A673 (cell line): Measurements from ENCODE around the gene RAB25. TPM values are rescaled to one million over a fixed set of nuclear protein-coding genes. Genes with fewer than 3 reads are reported as not detected.
A peak's percentile ranks its signal among the peaks of the same experiment; 100 is the strongest.

Experiments used
- BruUV-seq: library from RNA; stranded (reverse); fragments of 400-500 nt; replicated peaks from 2 replicates; lab custom pipeline; 2021; lab: Mats Ljungman, UMichigan
- CTCF ChIA-PET: fragments of 300-600 bp; sonication (Branson Sonifier 250); formaldehyde crosslinking; loops from one replicate; lab custom pipeline; 2022; ENCODE audit warnings: antibody characterized with exemption; lab: Charles Lee
- POLR2A ChIA-PET: fragments of 300-600 bp; sonication (Branson Sonifier 250); formaldehyde crosslinking; loops from one replicate; lab custom pipeline; 2022; ENCODE audit warnings: antibody characterized with exemption; ENCODE audit not compliant: low non-redundant PET; lab: Charles Lee
- DNase-seq: peaks from one replicate; pipeline ENCODE4 v3.0.0-alpha.2; 2015; ENCODE audit warnings: low spot score
- H3K27ac ChIP-seq: fragments of 200-600 bp; sonication (generic); 2 replicates; pipeline ENCODE4 v1.5.1; 2016; ENCODE audit warnings: mixed run types, low read depth, mild to moderate bottlenecking, mixed read lengths, antibody characterized with exemption, low read length; ENCODE audit not compliant: poor library complexity, severe bottlenecking
- H3K27me3 ChIP-seq: fragments of 200-600 bp; sonication (generic); replicated peaks from 2 replicates; pipeline ENCODE4 v1.6.1; 2017; ENCODE audit warnings: mixed run types, low read depth, mild to moderate bottlenecking, mixed read lengths, antibody characterized with exemption, low read length; ENCODE audit not compliant: insufficient read depth, poor library complexity
- H3K36me3 ChIP-seq: fragments of 200-600 bp; sonication (generic); 2 replicates; pipeline ENCODE4 v1.6.1; 2016; ENCODE audit warnings: mixed run types, mild to moderate bottlenecking, mixed read lengths, antibody characterized with exemption, low read length; ENCODE audit not compliant: insufficient read depth, poor library complexity, severe bottlenecking
- H3K4me1 ChIP-seq: fragments of 200-600 bp; sonication (generic); 2 replicates; pipeline ENCODE4 v1.6.1; 2017; ENCODE audit warnings: mixed run types, mild to moderate bottlenecking, mixed read lengths, antibody characterized with exemption, low read length; ENCODE audit not compliant: insufficient read depth, poor library complexity, severe bottlenecking
- H3K4me3 ChIP-seq: fragments of 200-600 bp; sonication (generic); 2 replicates; pipeline ENCODE4 v1.5.1; 2016; ENCODE audit warnings: low read depth, mixed run types, mild to moderate bottlenecking, mixed read lengths, low read length; ENCODE audit not compliant: poor library complexity, severe bottlenecking
- H3K9me3 ChIP-seq: fragments of 200-600 bp; sonication (generic); 2 replicates; pipeline ENCODE4 v1.6.1; 2016; ENCODE audit warnings: mixed run types, low read depth, mild to moderate bottlenecking, mixed read lengths, antibody characterized with exemption, low read length; ENCODE audit not compliant: poor library complexity, severe bottlenecking
- EZH2 ChIP-seq: fragments of 200-600 bp; sonication (generic); IDR thresholded peaks from 2 replicates; pipeline ENCODE4 v1.6.1; 2017; ENCODE audit warnings: borderline replicate concordance, low read depth, mild to moderate bottlenecking, mixed read lengths, antibody characterized with exemption, low read length; ENCODE audit not compliant: poor library complexity, severe bottlenecking
- intact Hi-C: fragments of 100-400 bp; cut with micrococcal nuclease; formaldehyde crosslinking; loops from one replicate; pipeline ENCODE4 v1.10.0; 2022; ENCODE audit not compliant: unreplicated experiment
- total RNA-seq: library from RNA; stranded (reverse); gene quantifications from 2 replicates; pipeline ENCODE4 v1.2.3, GENCODE V29; 2021
- TF ChIP-seq, protein P1 (sequence below): fragments of 300-800, 200-600 bp; sonication (generic); conservative IDR thresholded peaks from 2 replicates; pipeline ENCODE4 v1.5.1; 2017; ENCODE audit warnings: low read depth, mild to moderate bottlenecking, antibody characterized with exemption, low read length, moderate library complexity, mixed read lengths

The RAB25 gene
- total RNA-seq, 1 experiment from 2014 or later, result 0.47 TPM

DNA sequence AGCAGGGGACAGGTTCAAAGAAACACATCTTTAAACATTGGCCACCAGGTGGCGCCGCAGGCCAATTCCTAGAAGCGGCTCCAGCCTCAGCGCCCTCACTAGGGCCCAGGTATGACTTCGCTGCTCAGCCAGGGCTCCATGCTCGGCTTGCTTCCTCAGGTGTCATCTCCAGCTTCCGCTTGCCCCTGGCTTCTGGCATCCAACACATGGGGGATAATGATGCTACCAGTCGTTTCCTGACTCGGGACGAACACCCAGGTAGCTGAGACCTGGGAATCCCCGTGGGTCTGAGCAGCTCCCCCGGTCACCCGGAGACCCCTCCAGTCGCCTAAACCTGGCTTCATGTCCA is 29.9 kb downstream of the RAB25 start:
- POLR2A ChIA-PET, result no interaction called here
- intact Hi-C loops, result loop anchor here (1.0 to 5.0 kb wide), 3 partner anchors 39 to 134 kb away; partner anchors contain the start of gene PMF1
- DNase-seq, result peak; percentile 87
- BruUV-seq, result no TSS peak
- Histone ChIP-seq H3K27me3 (no peaks in the 10 kb centered on the region), H3K9me3 (no peaks in the 10 kb centered on the region), H3K4me1 (peaks cover 16% of the 10 kb centered on the region), H3K36me3 (no peaks in the 10 kb centered on the region), H3K4me3 (no peak overlapping the region), H3K27ac (no peak overlapping the region)
- CTCF ChIA-PET, result interaction anchor here (1.0 to 2.3 kb wide), 2 partner anchors 39 to 134 kb away, joined by 9 to 11 read pairs; no protein-coding TSS in a partner anchor
- TF ChIP-seq, protein P1, sequence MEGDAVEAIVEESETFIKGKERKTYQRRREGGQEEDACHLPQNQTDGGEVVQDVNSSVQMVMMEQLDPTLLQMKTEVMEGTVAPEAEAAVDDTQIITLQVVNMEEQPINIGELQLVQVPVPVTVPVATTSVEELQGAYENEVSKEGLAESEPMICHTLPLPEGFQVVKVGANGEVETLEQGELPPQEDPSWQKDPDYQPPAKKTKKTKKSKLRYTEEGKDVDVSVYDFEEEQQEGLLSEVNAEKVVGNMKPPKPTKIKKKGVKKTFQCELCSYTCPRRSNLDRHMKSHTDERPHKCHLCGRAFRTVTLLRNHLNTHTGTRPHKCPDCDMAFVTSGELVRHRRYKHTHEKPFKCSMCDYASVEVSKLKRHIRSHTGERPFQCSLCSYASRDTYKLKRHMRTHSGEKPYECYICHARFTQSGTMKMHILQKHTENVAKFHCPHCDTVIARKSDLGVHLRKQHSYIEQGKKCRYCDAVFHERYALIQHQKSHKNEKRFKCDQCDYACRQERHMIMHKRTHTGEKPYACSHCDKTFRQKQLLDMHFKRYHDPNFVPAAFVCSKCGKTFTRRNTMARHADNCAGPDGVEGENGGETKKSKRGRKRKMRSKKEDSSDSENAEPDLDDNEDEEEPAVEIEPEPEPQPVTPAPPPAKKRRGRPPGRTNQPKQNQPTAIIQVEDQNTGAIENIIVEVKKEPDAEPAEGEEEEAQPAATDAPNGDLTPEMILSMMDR, result peak; percentile 86
- no peak for TF ChIP-seq EZH2

DNA sequence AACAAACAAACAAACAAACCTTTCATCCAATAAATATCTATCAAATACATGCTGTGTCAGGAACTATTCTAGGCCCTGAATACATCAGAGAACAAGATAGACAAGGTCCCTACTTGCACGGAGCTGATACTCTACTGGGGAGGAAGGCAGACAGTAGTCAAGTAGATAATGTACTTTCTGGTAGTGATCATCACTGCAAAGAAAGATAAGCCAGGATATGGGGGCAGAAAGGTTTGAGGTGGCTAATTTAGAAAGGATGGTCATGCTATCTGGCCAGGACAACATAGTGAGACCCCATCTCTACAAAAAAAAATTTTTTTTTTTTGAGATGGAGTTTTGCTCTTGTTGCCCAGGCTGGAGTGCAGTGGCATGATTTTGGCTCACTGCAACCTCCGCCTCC is 30.6 kb downstream of the RAB25 start:
- Histone ChIP-seq H3K9me3 (no peaks in the 10 kb centered on the region), H3K36me3 (no peaks in the 10 kb centered on the region), H3K27ac (no peak overlapping the region), H3K27me3 (no peaks in the 10 kb centered on the region), H3K4me3 (no peak overlapping the region), H3K4me1 (peaks cover 17% of the 10 kb centered on the region)
- no peak for DNase-seq
- CTCF ChIA-PET, result interaction anchor here (0.5 to 2.3 kb wide), 3 partner anchors 38 to 268 kb away, joined by 4 to 11 read pairs (median 9); no protein-coding TSS in a partner anchor
- no TSS peak for BruUV-seq
- TF ChIP-seq, protein P1, result no peak
- TF ChIP-seq EZH2, result no peak
- intact Hi-C loops, result loop anchor here (5.0 kb wide), 1 partner anchor 121 kb away; the partner anchor contains the start of gene PMF1
- POLR2A ChIA-PET, result no interaction called here

- no TSS peak for BruUV-seq
- Histone ChIP-seq H3K4me1 (peaks cover 14% of the 10 kb centered on the region), H3K4me3 (no peak overlapping the region), H3K27ac (no peak overlapping the region), H3K36me3 (no peaks in the 10 kb centered on the region), H3K27me3 (no peaks in the 10 kb centered on the region), H3K9me3 (no peaks in the 10 kb centered on the region)
- TF ChIP-seq EZH2, result no peak
- TF ChIP-seq, protein P1, result no peak
- ChIA-PET CTCF (interaction anchor here (0.7 to 3.2 kb wide), 5 partner anchors 18 to 129 kb away, joined by 3 to 56 read pairs (median 5); no protein-coding TSS in a partner anchor), POLR2A (no interaction called here)
- DNase-seq, result no peak
- intact Hi-C loops, result no loop called here
Measured at GRCh38 chr1:156095906-156096508, 35.0 kb downstream of the RAB25 start.
